ENCODE measurements around the gene RAD51B. TPM values are rescaled to one million over a fixed set of nuclear protein-coding genes. Genes with fewer than 3 reads are reported as not detected.

The RAD51B gene
- total RNA-seq, 4 donors from 2014 or later = 14.0 to 16.4 (median 14.8) TPM

DNA sequence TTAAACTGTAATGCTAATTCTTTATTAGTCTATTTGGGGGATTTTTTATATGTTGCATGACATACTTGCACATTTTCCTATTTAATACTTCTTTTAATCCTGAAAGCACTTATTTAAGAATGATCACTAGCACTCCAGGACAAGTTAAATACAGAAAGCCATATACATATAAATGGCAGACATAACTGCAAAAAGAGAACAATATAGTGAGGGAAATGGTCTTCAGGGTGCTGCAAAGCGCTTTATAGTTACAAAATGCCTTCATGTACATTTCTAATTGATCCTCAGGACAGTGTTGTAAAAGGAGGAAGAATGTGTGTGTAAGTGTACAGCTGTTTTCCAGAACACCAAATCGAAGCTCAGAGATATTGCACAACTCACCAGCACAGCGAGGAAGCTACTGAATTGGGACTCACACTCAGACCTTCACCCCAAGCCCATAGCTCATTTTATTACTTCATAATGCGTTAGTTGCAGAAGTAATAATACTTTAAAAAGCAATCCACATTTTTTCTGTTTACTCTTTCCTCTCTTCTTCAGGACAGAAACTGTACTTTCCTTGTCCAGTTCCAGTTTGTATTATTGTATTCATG, 428.2 kb downstream of the RAD51B start:
- Histone ChIP-seq H3K27me3 (no peaks in the 10 kb centered on the region), H3K9me3 (no peaks in the 10 kb centered on the region), H3K36me3 (no peaks in the 10 kb centered on the region), H3K27ac (peak overlapping the region; percentile 27 to 84 (median 75)), H3K4me1 (peaks cover 32 to 79% of the 10 kb centered on the region in 2 donors), H3K4me3 (replicated peaks in 1 of 3) (no peak overlapping the region)
- WGBS, 2 donors = 69 to 73% methylated on average over 4 of the region's 4 CpGs
- intact Hi-C loops (cut with DNase I) = loop anchor here (5.0 kb wide), 2 partner anchors 545 to 570 kb away; partner anchors contain the start of gene ZFP36L1
- TF ChIP-seq CTCF (IDR thresholded peaks at IDR 0.05) = no peak
- no peak for TF ChIP-seq POLR2A (IDR thresholded peaks at IDR 0.05)
- no peak for DNase-seq

DNA sequence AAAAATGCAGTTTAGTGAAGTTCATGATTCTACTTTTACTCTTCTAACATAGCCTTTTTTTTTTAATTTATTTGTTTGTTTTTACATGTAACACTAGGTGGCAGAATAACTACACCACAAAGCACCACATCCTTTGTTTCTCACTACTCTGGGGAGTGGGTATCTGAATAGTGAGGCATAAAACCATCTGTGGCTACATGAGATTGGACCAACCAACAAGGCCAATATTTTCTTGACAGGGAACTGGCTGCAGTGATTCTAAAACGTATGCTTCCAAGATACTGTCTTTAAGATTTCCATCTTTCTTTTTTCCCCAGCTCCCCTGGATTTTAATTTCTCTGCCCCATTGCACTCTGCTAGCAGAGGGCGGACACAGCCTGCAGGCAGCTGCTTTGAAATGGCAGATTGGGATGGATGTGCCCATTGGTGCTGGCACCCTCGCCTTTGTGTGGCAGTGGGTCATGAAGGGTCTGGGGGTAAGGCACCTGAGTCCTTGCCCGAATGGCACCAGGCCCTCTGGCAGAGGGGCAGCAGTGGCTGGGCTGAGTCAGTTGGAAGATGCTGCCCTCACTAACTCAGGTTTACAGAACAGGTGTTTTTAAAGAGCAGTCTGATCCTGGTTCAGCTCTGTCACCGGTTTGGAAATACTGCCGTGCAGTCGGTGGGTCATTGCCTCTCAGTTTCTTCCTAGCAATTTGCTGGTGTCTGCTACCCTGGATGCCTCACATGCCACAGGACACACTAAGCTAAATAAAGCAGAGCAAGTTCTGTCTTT, 429.1 kb downstream of the RAD51B start:
- no peaks in the 10 kb centered on the region for H3K9me3 ChIP-seq
- H3K4me1 ChIP-seq = peaks cover 32 to 80% of the 10 kb centered on the region in 2 donors
- peak overlapping the region; percentile 53 to 84 (median 75) for H3K27ac ChIP-seq
- H3K36me3 ChIP-seq = no peaks in the 10 kb centered on the region
- DNase-seq = peak in 1 of 2 donors; percentile 15
- intact Hi-C loops (cut with DNase I) = loop anchor here (5.0 kb wide), 2 partner anchors 544 to 569 kb away; partner anchors contain the start of gene ZFP36L1
- no peaks in the 10 kb centered on the region for H3K27me3 ChIP-seq
- TF ChIP-seq CTCF (IDR thresholded peaks at IDR 0.05) (peak in 5 of 6 experiments; percentile 50 to 87 (median 67)), POLR2A (IDR thresholded peaks at IDR 0.05) (no peak)
- no peak overlapping the region for H3K4me3 ChIP-seq (replicated peaks in 1 of 3)
- 47 to 64% methylated on average over 7 of the region's 7 CpGs for WGBS, 2 donors

- H3K4me1 ChIP-seq = peaks cover 32 to 80% of the 10 kb centered on the region in 2 donors
- H3K27ac ChIP-seq = peak overlapping the region in 2 of 3 donors; percentile 75 to 84
- intact Hi-C loops (cut with DNase I) = loop anchor here (5.0 kb wide), 2 partner anchors 542 to 567 kb away; partner anchors contain the start of gene ZFP36L1
Measured at GRCh38 chr14:68249661-68250451, 430.3 kb downstream of the RAD51B start.

More at GRCh38 chr14:68249661-68250451, 430.3 kb downstream of the RAD51B start:
- Histone ChIP-seq H3K4me3 (replicated peaks in 1 of 3) (no peak overlapping the region), H3K27me3 (no peaks in the 10 kb centered on the region), H3K9me3 (no peaks in the 10 kb centered on the region), H3K36me3 (no peaks in the 10 kb centered on the region)
- 73 to 77% methylated on average over 3 of the region's 3 CpGs for WGBS, 2 donors
- DNase-seq = no peak
- TF ChIP-seq CTCF (IDR thresholded peaks at IDR 0.05) (no peak), POLR2A (IDR thresholded peaks at IDR 0.05) (no peak)

All from thyroid gland (tissue), 4 donors.